ENCODE measurements around the gene ACOT7. TPM values are rescaled to one million over a fixed set of nuclear protein-coding genes. Genes with fewer than 3 reads are reported as not detected.

ACOT7 gene
- total RNA-seq, 1 donor from 2014 or later: 128 TPM

DNA sequence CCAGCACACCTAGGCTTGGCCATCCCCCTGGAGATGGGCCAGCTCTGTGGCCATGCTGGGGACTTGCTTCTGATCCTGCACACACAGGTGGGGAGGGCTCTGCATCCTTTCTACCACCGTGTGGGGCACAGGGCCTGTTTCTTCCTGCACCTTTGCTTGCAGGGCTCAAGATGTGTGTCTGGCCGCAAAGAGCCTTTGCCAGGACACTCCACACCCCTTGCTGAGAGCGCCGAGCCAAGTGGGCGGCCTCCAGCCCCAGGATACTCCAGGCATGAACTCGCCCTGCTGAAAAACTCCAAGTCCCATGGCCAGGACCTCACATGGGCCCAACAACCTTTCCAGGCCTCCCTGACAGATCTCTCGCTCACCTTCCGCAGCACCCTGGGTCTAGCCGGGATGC, 121.1 kb downstream of the ACOT7 start:
- Mint-ChIP-seq H3K4me3 (ENCODE audit: low read depth) (no peak overlapping the region), H3K27me3 (ENCODE audit: low read depth) (no peaks in the 10 kb centered on the region), H3K9me3 (no peaks in the 10 kb centered on the region), H3K4me1 (ENCODE audit: low read depth) (no peaks in the 10 kb centered on the region), H3K36me3 (ENCODE audit: low read depth) (no peaks in the 10 kb centered on the region), H3K27ac (no peak overlapping the region)
- intact Hi-C loops (cut with micrococcal nuclease): no loop called here
- DNase-seq (ENCODE audit: low spot score): no peak

DNA sequence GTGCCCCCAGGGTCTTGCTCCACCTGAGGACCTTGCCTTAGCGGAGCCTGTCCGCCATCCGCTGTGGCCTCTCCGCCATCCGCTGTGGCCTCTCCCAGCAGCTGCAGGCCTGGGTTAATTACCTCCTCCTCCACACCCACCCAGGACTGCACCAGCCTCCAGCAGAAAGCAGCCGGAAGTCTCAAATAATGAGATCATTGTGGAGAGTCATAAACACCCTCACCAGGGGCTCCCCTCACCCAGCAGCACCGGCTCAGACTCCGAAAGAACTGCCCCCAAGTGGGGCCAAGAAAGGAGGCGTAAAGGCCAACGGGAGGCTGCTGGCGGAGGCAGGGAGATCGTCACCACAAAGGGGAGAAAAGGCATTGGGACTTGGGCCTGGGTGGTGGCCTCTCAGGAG, 122.0 kb downstream of the ACOT7 start:
- intact Hi-C loops (cut with micrococcal nuclease): no loop called here
- H3K4me1 Mint-ChIP-seq (ENCODE audit: low read depth): no peaks in the 10 kb centered on the region
- no peaks in the 10 kb centered on the region for H3K36me3 Mint-ChIP-seq (ENCODE audit: low read depth)
- no peak overlapping the region for H3K27ac Mint-ChIP-seq
- H3K27me3 Mint-ChIP-seq (ENCODE audit: low read depth): no peaks in the 10 kb centered on the region
- H3K9me3 Mint-ChIP-seq: no peaks in the 10 kb centered on the region
- H3K4me3 Mint-ChIP-seq (ENCODE audit: low read depth): no peak overlapping the region
- DNase-seq (ENCODE audit: low spot score): no peak

DNA sequence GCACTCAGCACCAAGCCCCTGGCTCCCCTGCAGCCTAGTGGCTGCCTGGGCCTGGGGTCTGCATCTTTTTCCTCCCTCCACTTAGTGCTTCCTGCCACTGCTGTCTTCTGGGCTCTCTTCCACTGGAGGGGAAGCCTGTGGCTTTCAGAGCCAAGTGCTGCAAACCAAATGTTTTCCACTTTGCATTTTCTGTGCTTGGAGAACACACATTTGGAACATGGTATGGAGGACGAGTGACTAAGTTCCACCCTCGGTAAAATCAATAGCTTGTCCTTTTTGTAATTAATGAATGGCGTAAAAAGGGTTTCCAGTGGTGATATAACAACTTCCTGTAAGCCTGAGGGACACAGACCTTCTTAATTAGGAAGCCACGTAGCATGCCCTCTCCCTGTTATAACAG, 122.6 kb downstream of the ACOT7 start:
- H3K27ac Mint-ChIP-seq: no peak overlapping the region
- H3K4me1 Mint-ChIP-seq (ENCODE audit: low read depth): no peaks in the 10 kb centered on the region
- no peaks in the 10 kb centered on the region for H3K36me3 Mint-ChIP-seq (ENCODE audit: low read depth)
- no peaks in the 10 kb centered on the region for H3K27me3 Mint-ChIP-seq (ENCODE audit: low read depth)
- no peaks in the 10 kb centered on the region for H3K9me3 Mint-ChIP-seq
- H3K4me3 Mint-ChIP-seq (ENCODE audit: low read depth): no peak overlapping the region
- intact Hi-C loops (cut with micrococcal nuclease): no loop called here
- DNase-seq (ENCODE audit: low spot score): no peak

DNA sequence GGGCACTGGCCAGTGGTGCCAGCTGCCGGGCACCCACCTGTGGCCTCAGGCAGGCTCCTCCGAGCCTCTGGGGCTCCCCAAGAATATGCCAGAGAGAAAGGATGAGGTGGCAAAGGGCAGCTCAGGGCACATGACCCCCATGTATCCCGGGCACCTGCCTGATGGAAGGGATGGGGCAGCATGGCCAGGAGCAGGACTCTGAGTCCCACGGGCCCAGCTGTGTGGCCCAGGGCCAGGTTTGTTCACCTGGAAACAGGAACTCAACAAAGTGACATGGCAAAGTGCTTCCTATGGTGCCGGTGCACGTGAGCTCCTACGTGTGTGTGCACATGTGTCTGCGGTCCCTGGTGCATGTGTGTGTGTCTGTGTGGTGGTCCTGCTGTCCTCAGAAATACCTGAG, 123.2 kb downstream of the ACOT7 start:
- Mint-ChIP-seq H3K4me1 (ENCODE audit: low read depth) (no peaks in the 10 kb centered on the region), H3K9me3 (no peaks in the 10 kb centered on the region), H3K4me3 (ENCODE audit: low read depth) (no peak overlapping the region), H3K27me3 (ENCODE audit: low read depth) (no peaks in the 10 kb centered on the region), H3K27ac (no peak overlapping the region), H3K36me3 (ENCODE audit: low read depth) (no peaks in the 10 kb centered on the region)
- no peak for DNase-seq (ENCODE audit: low spot score)
- intact Hi-C loops (cut with micrococcal nuclease): no loop called here

DNA sequence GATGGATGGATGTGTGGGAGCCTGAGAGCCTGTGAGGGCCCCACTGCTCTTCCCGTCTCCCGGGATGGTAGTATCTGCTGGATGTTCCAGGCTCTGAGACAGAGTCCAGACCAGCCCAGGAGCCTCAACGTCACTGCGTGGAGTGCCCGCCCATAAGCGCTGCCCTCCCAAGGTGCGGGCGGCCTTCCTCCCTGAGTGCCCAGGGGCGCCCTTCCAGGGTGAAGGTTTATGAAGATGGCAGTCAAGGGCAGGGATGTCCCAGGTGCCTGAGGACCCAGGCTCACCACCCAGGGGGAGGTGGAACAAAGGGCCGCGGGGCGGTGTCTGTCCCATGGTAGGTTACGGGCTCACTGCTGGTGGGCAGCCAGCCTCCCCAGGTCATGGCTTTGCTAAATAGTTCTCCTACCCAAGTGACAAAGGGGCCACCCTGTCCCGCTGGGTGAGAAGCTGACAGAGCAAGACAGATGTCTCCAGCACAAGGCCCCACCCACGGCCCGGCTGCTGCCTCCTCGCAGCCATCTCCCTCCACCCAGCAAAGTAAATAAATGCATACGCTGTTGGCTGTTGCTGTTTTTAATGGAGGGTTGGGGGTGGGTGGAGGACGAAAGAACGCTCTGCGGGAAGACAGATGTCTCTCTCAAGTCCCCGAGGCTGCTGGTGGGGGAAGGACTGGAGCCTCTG, 123.7 kb downstream of the ACOT7 start:
- no peak overlapping the region for H3K27ac Mint-ChIP-seq
- H3K4me3 Mint-ChIP-seq (ENCODE audit: low read depth): no peak overlapping the region
- H3K36me3 Mint-ChIP-seq (ENCODE audit: low read depth): no peaks in the 10 kb centered on the region
- H3K4me1 Mint-ChIP-seq (ENCODE audit: low read depth): no peaks in the 10 kb centered on the region
- no peaks in the 10 kb centered on the region for H3K27me3 Mint-ChIP-seq (ENCODE audit: low read depth)
- no peaks in the 10 kb centered on the region for H3K9me3 Mint-ChIP-seq
- no peak for DNase-seq (ENCODE audit: low spot score)
- intact Hi-C loops (cut with micrococcal nuclease): no loop called here

DNA sequence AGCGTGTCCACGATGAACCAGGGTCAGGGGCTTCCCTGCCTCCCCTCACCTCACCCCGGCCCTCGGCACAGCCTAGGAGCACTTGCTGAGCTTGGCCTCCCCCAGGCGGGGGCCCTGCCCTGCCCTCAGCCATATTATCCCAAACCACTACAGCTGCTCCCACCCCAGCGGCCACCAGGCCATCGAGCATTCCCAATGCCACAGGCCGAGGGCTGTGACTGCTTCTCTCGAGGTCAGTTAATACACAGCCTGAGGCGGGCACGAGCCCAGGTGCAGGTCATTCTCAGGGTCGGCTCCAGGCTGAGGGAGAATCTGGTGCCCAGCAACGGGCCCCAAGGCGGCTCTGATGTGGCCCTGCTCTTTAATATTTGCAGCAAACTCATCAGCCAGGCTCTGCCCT, 124.3 kb downstream of the ACOT7 start:
- DNase-seq (ENCODE audit: low spot score): no peak
- no peaks in the 10 kb centered on the region for H3K4me1 Mint-ChIP-seq (ENCODE audit: low read depth)
- no peaks in the 10 kb centered on the region for H3K9me3 Mint-ChIP-seq
- no peak overlapping the region for H3K27ac Mint-ChIP-seq
- intact Hi-C loops (cut with micrococcal nuclease): no loop called here
- H3K36me3 Mint-ChIP-seq (ENCODE audit: low read depth): no peaks in the 10 kb centered on the region
- H3K4me3 Mint-ChIP-seq (ENCODE audit: low read depth): no peak overlapping the region
- H3K27me3 Mint-ChIP-seq (ENCODE audit: low read depth): no peaks in the 10 kb centered on the region

DNA sequence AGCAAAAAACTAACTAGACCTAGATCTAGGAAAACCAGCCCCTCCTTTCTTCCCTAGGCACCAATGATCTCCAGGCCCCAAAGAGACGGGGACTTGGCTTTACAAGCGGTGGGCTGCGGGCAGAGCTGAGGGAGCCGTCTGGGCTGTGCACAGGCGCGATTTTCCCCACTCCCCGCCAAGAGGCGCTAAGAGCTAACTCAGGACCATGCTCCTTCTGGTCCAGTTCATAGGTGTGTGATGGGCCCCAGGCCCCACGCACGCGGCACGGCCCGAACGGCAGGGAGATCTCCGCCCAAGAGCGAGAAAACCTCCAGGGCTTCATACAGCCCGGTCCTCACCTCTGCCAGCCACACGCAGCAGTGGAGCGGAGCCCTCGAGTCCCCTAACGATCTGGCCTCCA, 125.2 kb downstream of the ACOT7 start:
- Mint-ChIP-seq H3K4me3 (ENCODE audit: low read depth) (no peak overlapping the region), H3K9me3 (no peaks in the 10 kb centered on the region), H3K36me3 (ENCODE audit: low read depth) (no peaks in the 10 kb centered on the region), H3K27me3 (ENCODE audit: low read depth) (no peaks in the 10 kb centered on the region), H3K4me1 (ENCODE audit: low read depth) (no peaks in the 10 kb centered on the region), H3K27ac (no peak overlapping the region)
- intact Hi-C loops (cut with micrococcal nuclease): no loop called here
- DNase-seq (ENCODE audit: low spot score): no peak

DNA sequence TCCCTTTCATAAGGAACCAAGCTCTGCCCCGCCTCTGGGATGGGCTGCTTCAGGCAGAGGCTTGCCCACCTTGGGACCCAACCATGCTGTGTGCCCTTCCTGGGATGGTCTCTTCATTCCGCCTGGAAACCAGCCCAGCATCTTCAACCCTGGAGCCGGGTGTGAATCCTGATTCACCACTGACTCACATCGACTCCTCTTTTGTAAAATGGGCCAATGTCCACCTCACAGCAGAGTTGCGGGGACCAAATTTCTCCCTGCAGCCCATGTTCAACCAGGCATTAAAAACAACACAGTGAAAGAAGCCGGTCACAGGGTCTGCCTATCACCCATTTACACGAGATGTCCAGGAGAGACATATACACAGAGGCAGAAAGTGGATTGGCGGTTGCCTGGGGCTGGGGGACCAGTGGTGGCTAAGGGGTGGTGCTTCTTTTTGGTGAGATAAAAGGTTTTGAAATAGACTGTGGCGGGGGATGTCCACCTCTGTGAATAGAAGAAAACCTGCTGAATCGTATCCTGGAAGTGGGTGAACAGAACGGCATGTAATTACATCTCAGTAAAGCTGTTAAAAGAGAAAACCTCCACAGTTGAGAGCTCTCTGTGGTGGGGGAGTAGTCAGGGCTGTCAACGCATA, 125.8 kb downstream of the ACOT7 start:
- Mint-ChIP-seq H3K4me3 (ENCODE audit: low read depth) (no peak overlapping the region), H3K27me3 (ENCODE audit: low read depth) (no peaks in the 10 kb centered on the region), H3K9me3 (no peaks in the 10 kb centered on the region), H3K4me1 (ENCODE audit: low read depth) (no peaks in the 10 kb centered on the region), H3K36me3 (ENCODE audit: low read depth) (no peaks in the 10 kb centered on the region), H3K27ac (no peak overlapping the region)
- no peak for DNase-seq (ENCODE audit: low spot score)
- intact Hi-C loops (cut with micrococcal nuclease): no loop called here

DNA sequence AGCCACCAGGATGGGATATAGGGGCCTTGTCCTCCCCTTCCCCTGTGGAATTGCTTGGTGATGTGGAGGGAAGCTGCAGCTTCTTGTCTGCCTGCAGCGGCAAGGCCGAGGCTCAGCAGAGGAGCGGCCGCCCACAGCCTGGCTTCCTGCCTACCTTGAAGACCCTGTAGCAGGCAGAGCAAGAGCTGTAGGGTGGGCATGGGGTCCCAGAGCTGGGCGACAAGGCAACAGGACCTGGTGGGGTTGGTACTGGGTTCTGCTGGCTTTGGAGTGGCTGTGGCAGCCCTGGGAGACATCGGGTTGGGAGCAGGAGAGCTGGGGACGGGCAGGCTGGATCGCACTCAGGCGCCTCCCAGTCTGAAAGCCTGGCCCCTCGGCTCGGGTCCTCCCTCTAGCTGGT, 126.9 kb downstream of the ACOT7 start:
- intact Hi-C loops (cut with micrococcal nuclease): no loop called here
- peaks cover 4% of the 10 kb centered on the region for H3K27me3 Mint-ChIP-seq (ENCODE audit: low read depth)
- H3K4me3 Mint-ChIP-seq (ENCODE audit: low read depth): no peak overlapping the region
- no peaks in the 10 kb centered on the region for H3K4me1 Mint-ChIP-seq (ENCODE audit: low read depth)
- H3K9me3 Mint-ChIP-seq: no peaks in the 10 kb centered on the region
- H3K36me3 Mint-ChIP-seq (ENCODE audit: low read depth): no peaks in the 10 kb centered on the region
- no peak overlapping the region for H3K27ac Mint-ChIP-seq
- no peak for DNase-seq (ENCODE audit: low spot score)

DNA sequence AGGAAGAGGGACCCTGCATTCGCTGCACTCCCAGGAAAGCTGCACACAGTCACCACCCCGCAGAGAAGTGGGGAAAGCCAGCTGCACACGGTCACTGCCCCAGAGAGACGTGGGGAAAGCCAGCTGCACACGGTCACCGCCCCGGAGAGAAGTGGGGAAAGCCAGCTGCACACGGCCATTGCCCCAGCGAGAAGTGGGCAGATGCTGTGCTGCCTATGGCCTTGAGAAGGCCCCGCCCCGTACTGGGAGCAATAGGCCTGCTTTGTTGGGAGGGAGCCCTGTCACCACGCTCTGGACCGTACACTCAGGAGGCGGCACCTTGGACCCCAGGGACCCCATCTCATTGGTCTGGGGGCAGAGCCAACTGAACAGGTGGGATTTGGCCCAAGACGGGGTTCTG, 128.4 kb downstream of the ACOT7 start:
- no peak for DNase-seq (ENCODE audit: low spot score)
- intact Hi-C loops (cut with micrococcal nuclease): no loop called here
- no peak overlapping the region for H3K4me3 Mint-ChIP-seq (ENCODE audit: low read depth)
- no peaks in the 10 kb centered on the region for H3K36me3 Mint-ChIP-seq (ENCODE audit: low read depth)
- peaks cover 6% of the 10 kb centered on the region for H3K27me3 Mint-ChIP-seq (ENCODE audit: low read depth)
- no peaks in the 10 kb centered on the region for H3K9me3 Mint-ChIP-seq
- no peaks in the 10 kb centered on the region for H3K4me1 Mint-ChIP-seq (ENCODE audit: low read depth)
- H3K27ac Mint-ChIP-seq: no peak overlapping the region

DNA sequence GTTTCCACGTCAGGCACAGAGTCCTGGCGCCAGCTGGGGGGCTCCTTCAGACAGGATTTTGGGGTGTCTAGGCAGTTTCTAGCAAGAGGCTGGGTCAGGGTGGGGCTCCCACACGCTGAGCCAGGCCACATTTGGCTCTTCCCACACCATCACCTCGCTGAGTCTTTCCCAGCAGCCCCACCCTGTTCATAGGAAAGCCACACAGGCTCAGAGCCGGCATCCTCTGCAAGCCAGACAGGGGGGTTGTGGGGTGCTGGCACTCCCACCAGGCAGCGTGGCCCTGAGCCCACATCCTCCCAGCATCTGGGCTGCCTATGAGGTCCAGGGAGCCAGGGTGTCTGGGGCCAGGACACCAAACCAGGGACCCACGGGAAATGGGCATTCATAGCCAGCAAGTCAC, 129.9 kb downstream of the ACOT7 start:
- Mint-ChIP-seq H3K36me3 (ENCODE audit: low read depth) (no peaks in the 10 kb centered on the region), H3K9me3 (no peaks in the 10 kb centered on the region), H3K27me3 (ENCODE audit: low read depth) (peaks cover 17% of the 10 kb centered on the region), H3K4me3 (ENCODE audit: low read depth) (no peak overlapping the region), H3K27ac (no peak overlapping the region), H3K4me1 (ENCODE audit: low read depth) (peaks cover 2% of the 10 kb centered on the region)
- intact Hi-C loops (cut with micrococcal nuclease): no loop called here
- no peak for DNase-seq (ENCODE audit: low spot score)

DNA sequence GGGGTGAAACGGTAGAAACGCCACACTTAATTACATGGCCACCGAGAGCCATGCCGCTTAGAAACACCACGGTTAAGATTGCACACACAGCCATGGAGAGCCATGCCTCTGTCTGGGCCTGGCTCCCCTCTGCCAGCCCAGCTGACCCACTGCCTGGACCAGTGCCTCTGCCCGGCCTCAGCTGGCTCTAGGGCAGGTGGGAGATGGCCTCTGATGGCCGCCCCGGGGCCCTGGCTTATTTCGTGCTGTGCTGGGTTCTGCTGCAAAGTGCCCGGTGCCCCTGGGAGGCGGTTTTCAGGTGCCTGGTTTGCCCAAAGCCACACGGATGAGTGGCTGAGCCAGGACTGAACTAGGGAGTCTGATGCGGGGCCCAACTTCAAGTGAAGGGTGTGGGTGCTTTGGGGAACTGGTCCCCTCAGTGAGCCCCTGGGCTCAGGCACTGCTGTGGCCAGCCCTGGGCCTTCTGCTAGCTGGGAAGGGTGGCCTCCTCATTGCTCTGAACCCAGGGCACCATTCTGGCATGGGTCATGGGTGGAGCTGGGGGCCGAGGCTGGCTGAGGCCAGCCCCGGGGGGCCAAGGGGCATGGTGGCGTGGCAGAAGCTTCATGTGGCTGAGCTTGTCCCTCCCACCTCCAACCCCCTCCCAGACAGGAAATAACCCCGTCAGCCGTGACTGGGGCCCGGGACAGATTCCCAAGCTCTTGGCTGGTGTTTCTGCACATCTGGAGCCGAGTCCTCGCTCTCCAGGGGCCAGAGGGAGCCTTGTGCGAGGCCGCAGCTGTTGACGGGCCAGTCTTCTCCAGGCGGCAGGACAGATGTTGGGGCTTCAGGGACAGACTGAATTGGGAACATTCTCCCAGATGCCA, 130.8 kb downstream of the ACOT7 start:
- H3K27me3 Mint-ChIP-seq (ENCODE audit: low read depth): peaks cover 18% of the 10 kb centered on the region
- intact Hi-C loops (cut with micrococcal nuclease): no loop called here
- H3K4me3 Mint-ChIP-seq (ENCODE audit: low read depth): no peak overlapping the region
- DNase-seq (ENCODE audit: low spot score): no peak
- no peaks in the 10 kb centered on the region for H3K36me3 Mint-ChIP-seq (ENCODE audit: low read depth)
- H3K4me1 Mint-ChIP-seq (ENCODE audit: low read depth): peaks cover 2% of the 10 kb centered on the region
- no peak overlapping the region for H3K27ac Mint-ChIP-seq
- no peaks in the 10 kb centered on the region for H3K9me3 Mint-ChIP-seq

DNA sequence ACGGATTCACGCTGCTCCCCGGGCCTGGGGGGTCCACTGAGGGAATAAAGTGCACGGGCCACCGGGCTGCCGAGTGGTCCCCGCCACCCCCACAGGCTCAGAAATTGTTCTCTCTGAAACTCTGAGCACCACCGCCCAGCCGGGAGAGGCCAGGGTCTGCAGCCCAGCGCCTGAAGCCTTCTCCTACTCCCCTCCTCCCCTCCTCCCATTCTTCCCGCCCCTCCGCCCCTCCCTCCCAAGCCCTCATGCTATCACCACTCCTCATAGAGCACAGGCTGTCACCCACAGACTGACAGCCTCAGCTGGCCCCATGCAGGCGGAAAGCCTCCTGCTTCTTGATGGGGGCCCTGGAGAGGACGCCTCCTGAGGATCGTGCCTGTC, 132.0 kb downstream of the ACOT7 start:
- Mint-ChIP-seq H3K27me3 (ENCODE audit: low read depth) (peaks cover 19% of the 10 kb centered on the region), H3K36me3 (ENCODE audit: low read depth) (no peaks in the 10 kb centered on the region), H3K27ac (no peak overlapping the region), H3K4me1 (ENCODE audit: low read depth) (peaks cover 2% of the 10 kb centered on the region), H3K4me3 (ENCODE audit: low read depth) (peak overlapping the region; percentile 54), H3K9me3 (no peaks in the 10 kb centered on the region)
- DNase-seq (ENCODE audit: low spot score): no peak
- intact Hi-C loops (cut with micrococcal nuclease): no loop called here
